Tibial nerve (tissue), 4 donors: ENCODE data around the gene SFMBT1. TPM values are rescaled to one million over a fixed set of nuclear protein-coding genes. Genes with fewer than 3 reads are reported as not detected.

Experiments
- DNase-seq, 2 donors: peaks; one replicate each; pipeline ENCODE4 v3.0.0-alpha.2; 2019; ENCODE audit warnings: low spot score in 2 of 2
- H3K27ac ChIP-seq, 4 donors: fragments of 200-600 bp; sonication (generic) in 3 of 4; one replicate each; pipeline ENCODE4 v1.5.1; 2017 to 2019; ENCODE audit warnings: mild to moderate bottlenecking in 1 of 4
- H3K27me3 ChIP-seq, 2 donors: fragments of 200-600 bp; sonication (generic) in 1 of 2; one replicate each; pipeline versions ENCODE4 v1.5.1 to v1.6.0; 2017 to 2019
- H3K36me3 ChIP-seq, 3 donors: fragments of 200-600 bp; sonication (generic); one replicate each; pipeline ENCODE4 v1.5.1; 2018 to 2019
- H3K4me1 ChIP-seq, 4 donors: fragments of 200-600 bp; sonication (generic) in 3 of 4; one replicate each; pipeline ENCODE4 v1.5.1; 2017 to 2019
- H3K4me3 ChIP-seq, 4 donors: fragments of 200-600 bp; sonication (generic) in 3 of 4; one replicate each; pipeline ENCODE4 v1.5.1; 2017 to 2019; ENCODE audit warnings: mild to moderate bottlenecking in 1 of 4, moderate library complexity in 1 of 4
- H3K9me3 ChIP-seq, 4 donors: fragments of 200-600 bp; sonication (generic) in 3 of 4; one replicate each; pipeline ENCODE4 v1.5.1; 2017 to 2019
- EP300 ChIP-seq, 2 donors: sonication (generic); formaldehyde crosslinking; IDR thresholded peaks; one replicate each; pipeline ENCODE4 v1.6.1; 2017; ENCODE audit warnings: antibody characterized with exemption in 2 of 2, mild to moderate bottlenecking in 1 of 2
- POLR2A ChIP-seq, 2 donors: fragments of 450-650 bp; IDR thresholded peaks; one replicate each; pipeline ENCODE4 v1.6.1; 2017; ENCODE audit warnings: antibody characterized with exemption in 2 of 2, mild to moderate bottlenecking in 2 of 2, moderate library complexity in 2 of 2
- WGBS, 2 donors: methylation state at CpG; one replicate each; pipeline ENCODE4 v1.1.5; 2018; 5-methylcytosine and 5-hydroxymethylcytosine counted together
- total RNA-seq, 4 donors: library from RNA; depleted of rRNA; stranded (reverse); fragments of >200 nt; gene quantifications; one replicate each; pipeline ENCODE4 v1.1.0, GENCODE V29; 2016
- TF ChIP-seq, protein P1 (sequence below), 5 experiments: fragments of 200-600 bp in 3 of 5; fragments of 450-650 bp in 2 of 5; sonication (generic) in 3 of 5; IDR thresholded peaks; one replicate each; pipeline ENCODE4 v1.5.1; 2016 to 2019; ENCODE audit warnings: antibody characterized with exemption in 5 of 5, mild to moderate bottlenecking in 3 of 5, moderate library complexity in 2 of 5

SFMBT1 gene
- total RNA-seq, 4 donors from 2014 or later = 15.5 to 31.2 (median 18.2) TPM

DNA sequence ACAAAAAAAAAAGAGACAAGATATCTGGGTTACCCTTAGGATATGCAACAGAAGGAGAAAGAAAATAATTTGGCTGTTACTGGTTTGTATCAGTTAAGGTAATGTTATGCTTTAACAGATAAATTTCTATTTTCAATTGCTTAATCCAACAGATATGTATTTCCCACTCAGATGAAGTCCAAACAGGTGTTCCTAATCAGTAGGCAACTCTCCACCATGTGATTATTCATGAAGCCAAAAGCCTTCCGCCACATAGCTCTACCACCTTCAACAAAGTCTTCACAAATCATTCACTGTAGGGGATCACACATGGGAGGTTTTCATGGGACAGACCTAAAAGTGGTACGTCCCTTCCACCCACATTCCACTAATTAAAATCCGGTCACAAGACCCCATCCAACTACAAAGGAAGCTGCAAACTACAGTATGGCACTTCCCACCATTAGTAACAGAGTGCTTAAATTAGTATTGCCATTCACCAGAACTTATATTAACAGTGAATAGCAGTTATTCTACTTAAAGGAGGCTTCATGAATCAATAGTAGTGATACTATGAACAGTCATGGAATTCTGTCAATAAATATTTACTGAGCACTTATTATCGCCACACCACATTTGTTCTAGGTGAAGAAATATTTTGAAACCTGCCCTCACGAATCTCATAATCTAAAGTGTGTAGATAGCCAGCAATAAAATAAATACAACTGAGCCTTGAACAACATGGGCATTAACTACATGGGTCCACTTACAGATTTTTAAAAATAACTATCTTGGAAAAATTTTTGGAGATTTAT is 66.5 kb downstream of the SFMBT1 start:
- no peaks in the 10 kb centered on the region for H3K9me3 ChIP-seq
- H3K27ac ChIP-seq = no peak overlapping the region
- WGBS, 2 donors = 85 to 87% methylated on average over 5 of the region's 5 CpGs
- no peak overlapping the region for H3K4me3 ChIP-seq
- H3K36me3 ChIP-seq = no peaks in the 10 kb centered on the region
- H3K4me1 ChIP-seq = peaks cover 0 to 9% (median 8%) of the 10 kb centered on the region in 4 donors
- no peak for DNase-seq
- no peaks in the 10 kb centered on the region for H3K27me3 ChIP-seq
- TF ChIP-seq, protein P1, sequence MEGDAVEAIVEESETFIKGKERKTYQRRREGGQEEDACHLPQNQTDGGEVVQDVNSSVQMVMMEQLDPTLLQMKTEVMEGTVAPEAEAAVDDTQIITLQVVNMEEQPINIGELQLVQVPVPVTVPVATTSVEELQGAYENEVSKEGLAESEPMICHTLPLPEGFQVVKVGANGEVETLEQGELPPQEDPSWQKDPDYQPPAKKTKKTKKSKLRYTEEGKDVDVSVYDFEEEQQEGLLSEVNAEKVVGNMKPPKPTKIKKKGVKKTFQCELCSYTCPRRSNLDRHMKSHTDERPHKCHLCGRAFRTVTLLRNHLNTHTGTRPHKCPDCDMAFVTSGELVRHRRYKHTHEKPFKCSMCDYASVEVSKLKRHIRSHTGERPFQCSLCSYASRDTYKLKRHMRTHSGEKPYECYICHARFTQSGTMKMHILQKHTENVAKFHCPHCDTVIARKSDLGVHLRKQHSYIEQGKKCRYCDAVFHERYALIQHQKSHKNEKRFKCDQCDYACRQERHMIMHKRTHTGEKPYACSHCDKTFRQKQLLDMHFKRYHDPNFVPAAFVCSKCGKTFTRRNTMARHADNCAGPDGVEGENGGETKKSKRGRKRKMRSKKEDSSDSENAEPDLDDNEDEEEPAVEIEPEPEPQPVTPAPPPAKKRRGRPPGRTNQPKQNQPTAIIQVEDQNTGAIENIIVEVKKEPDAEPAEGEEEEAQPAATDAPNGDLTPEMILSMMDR (IDR thresholded peaks at IDR 0.05) = no peak
- no peak for TF ChIP-seq POLR2A (IDR thresholded peaks at IDR 0.05)
- no peak for TF ChIP-seq EP300 (IDR thresholded peaks at IDR 0.05)

DNA sequence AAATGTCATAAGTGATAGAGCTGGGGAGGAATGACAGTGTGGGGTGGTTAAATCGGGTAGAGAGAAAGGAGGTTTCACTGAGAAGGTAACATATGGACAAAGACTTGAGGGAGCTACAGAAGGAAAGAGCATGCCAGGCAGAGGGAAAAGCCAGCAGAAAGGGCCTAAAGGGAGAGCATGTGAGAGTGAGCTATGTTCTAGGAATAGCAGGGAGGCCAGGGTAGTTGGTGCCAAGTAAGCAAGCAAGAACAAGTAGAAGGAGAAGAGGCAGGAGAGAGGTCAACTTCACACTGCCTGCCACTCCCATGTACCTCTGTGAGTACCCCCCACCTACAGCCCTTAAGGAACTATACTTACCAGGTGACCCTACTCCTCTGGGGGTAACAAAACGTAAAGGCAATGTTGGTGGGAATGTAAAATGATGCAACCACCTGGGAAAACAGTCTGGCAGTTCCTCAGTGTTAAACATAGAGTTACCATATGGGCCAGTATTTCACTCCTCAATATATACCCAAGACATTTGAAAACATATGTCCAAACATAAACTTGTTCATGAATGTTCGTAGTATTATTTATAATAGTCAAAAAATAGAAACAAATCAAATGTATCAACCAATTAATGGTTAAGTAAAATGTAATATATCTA is 67.6 kb downstream of the SFMBT1 start:
- no peak for DNase-seq
- TF ChIP-seq, protein P1 (IDR thresholded peaks at IDR 0.05) = no peak
- TF ChIP-seq EP300 (IDR thresholded peaks at IDR 0.05) (no peak), POLR2A (IDR thresholded peaks at IDR 0.05) (no peak)
- Histone ChIP-seq H3K36me3 (no peaks in the 10 kb centered on the region), H3K9me3 (no peaks in the 10 kb centered on the region), H3K27ac (no peak overlapping the region), H3K27me3 (no peaks in the 10 kb centered on the region), H3K4me1 (no peaks in the 10 kb centered on the region), H3K4me3 (no peak overlapping the region)
- 88 to 89% methylated on average over 3 of the region's 3 CpGs for WGBS, 2 donors

DNA sequence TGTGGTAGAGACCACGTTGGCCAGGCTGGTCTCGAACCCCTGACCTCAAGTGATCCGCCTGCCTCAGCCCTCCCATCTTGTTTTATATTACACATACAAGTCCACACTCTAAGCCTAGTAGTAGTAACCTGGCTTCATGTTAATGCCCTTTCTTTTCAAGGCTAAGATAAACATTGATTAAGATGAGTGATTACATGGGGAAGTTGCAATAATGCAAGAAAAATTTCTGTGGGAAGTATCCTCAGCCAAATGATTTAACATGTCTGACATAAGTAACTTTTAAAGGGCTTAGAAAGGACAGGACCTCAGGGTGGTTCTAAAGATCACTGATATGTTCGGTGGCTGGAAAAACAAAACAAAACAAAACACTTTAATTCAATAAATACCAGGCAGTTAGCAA is 72.1 kb downstream of the SFMBT1 start:
- no peaks in the 10 kb centered on the region for H3K4me1 ChIP-seq
- no peak overlapping the region for H3K4me3 ChIP-seq
- no peaks in the 10 kb centered on the region for H3K27me3 ChIP-seq
- TF ChIP-seq POLR2A (IDR thresholded peaks at IDR 0.05) (no peak), EP300 (IDR thresholded peaks at IDR 0.05) (no peak)
- TF ChIP-seq, protein P1 (IDR thresholded peaks at IDR 0.05) = no peak
- H3K36me3 ChIP-seq = peaks cover 0 to 4% (median 0%) of the 10 kb centered on the region in 3 donors
- no peak overlapping the region for H3K27ac ChIP-seq
- WGBS, 2 donors = 77 to 85% methylated on average over 4 of the region's 4 CpGs
- H3K9me3 ChIP-seq = no peaks in the 10 kb centered on the region
- DNase-seq = no peak

DNA sequence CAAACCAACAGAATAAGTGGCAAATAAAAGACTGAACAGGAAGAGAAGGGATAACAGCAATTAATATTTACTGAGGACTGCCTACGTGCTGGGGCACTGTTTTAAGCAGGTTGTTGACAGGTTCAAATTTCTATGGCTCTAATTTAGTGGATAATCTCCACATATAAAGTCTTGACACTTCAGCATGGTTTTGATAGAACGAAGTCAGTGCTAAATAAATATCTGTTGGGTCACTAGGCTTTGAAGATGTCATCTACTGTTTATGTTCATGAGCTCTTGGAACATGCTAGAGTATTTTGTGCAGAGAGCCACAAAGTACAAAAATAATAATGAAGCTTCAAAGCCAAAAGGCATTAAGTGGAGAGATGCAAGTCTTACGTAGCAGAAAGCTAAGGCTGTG is 74.0 kb downstream of the SFMBT1 start:
- no peak for DNase-seq
- peaks cover 0 to 18% (median 0%) of the 10 kb centered on the region in 3 donors for H3K36me3 ChIP-seq
- H3K4me1 ChIP-seq = no peaks in the 10 kb centered on the region
- H3K9me3 ChIP-seq = no peaks in the 10 kb centered on the region
- H3K27me3 ChIP-seq = no peaks in the 10 kb centered on the region
- TF ChIP-seq, protein P1 (IDR thresholded peaks at IDR 0.05) = no peak
- no peak for TF ChIP-seq POLR2A (IDR thresholded peaks at IDR 0.05)
- TF ChIP-seq EP300 (IDR thresholded peaks at IDR 0.05) = no peak
- H3K4me3 ChIP-seq = no peak overlapping the region
- H3K27ac ChIP-seq = no peak overlapping the region
- WGBS, 2 donors = 86 to 91% methylated on average over 3 of the region's 3 CpGs

DNA sequence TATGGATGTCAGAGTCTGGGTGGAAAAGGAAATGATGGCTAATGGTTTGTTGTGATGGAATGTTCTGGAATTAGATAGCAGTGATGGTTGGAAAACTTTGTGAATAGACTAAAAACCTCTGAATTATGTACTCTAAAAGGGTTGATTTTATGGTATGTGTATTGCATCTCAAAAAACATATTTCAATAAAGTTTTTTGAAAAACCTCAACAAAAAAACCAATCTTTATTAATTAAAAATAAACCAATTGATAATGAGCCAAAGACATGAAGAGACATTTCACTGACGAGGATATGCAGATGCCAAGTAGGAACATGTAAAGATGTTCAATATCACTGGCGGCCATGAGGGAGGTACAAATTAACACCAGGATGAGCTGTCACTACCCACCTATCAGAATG is 78.5 kb downstream of the SFMBT1 start:
- no peaks in the 10 kb centered on the region for H3K4me1 ChIP-seq
- DNase-seq = no peak
- no peaks in the 10 kb centered on the region for H3K9me3 ChIP-seq
- H3K4me3 ChIP-seq = no peak overlapping the region
- no peaks in the 10 kb centered on the region for H3K27me3 ChIP-seq
- no peak for TF ChIP-seq POLR2A (IDR thresholded peaks at IDR 0.05)
- TF ChIP-seq, protein P1 (IDR thresholded peaks at IDR 0.05) = no peak
- no peak for TF ChIP-seq EP300 (IDR thresholded peaks at IDR 0.05)
- 93 to 97% methylated on average over 2 of the region's 2 CpGs for WGBS, 2 donors
- peaks cover 0 to 33% (median 0%) of the 10 kb centered on the region in 3 donors for H3K36me3 ChIP-seq
- no peak overlapping the region for H3K27ac ChIP-seq
